GM13976 (cell line): Measurements from ENCODE around the gene AUTS2.

Source experiments
- DNase-seq: peaks from one replicate; pipeline ENCODE4 v3.0.0; 2012; ENCODE audit warnings: low spot score
- in situ Hi-C: fragments of 300-500 bp; cut with MboI; formaldehyde crosslinking; loops from one replicate; pipeline ENCODE4 v1.12.0; 2022; ENCODE audit warnings: low sequenced_read_pairs, mixed read lengths, inconsistent platforms; ENCODE audit not compliant: unreplicated experiment
- TF ChIP-seq, protein P1 (sequence below): IDR thresholded peaks from 2 replicates; pipeline ENCODE4 v1.5.1; 2012; ENCODE audit warnings: borderline replicate concordance, mild to moderate bottlenecking; ENCODE audit not compliant: insufficient read depth; ENCODE audit errors: extremely low read depth, missing control alignments, control extremely low read depth

AUTS2 gene

DNA sequence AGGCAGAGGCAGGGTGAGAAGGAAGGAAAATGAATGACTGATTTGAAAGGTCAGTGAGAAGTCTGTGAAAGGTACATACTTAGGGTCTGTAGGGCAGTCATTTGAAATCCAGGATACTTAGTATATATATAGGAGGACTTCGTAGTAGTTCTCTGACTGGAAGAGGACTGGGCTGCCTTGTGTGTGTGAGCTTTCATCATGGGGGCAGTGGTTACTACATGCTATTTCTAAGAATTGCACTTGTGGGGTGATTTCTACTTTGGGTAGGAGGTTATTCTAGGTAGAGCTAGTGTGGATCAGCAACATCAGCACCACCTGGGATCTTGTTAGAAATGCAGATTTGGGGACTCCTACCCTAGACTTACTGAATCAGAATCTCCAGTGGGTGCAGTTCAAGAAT is 104.1 kb downstream of the AUTS2 start:
- TF ChIP-seq, protein P1, sequence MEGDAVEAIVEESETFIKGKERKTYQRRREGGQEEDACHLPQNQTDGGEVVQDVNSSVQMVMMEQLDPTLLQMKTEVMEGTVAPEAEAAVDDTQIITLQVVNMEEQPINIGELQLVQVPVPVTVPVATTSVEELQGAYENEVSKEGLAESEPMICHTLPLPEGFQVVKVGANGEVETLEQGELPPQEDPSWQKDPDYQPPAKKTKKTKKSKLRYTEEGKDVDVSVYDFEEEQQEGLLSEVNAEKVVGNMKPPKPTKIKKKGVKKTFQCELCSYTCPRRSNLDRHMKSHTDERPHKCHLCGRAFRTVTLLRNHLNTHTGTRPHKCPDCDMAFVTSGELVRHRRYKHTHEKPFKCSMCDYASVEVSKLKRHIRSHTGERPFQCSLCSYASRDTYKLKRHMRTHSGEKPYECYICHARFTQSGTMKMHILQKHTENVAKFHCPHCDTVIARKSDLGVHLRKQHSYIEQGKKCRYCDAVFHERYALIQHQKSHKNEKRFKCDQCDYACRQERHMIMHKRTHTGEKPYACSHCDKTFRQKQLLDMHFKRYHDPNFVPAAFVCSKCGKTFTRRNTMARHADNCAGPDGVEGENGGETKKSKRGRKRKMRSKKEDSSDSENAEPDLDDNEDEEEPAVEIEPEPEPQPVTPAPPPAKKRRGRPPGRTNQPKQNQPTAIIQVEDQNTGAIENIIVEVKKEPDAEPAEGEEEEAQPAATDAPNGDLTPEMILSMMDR = no peak
- DNase-seq = no peak
- in situ Hi-C loops = no loop called here

DNA sequence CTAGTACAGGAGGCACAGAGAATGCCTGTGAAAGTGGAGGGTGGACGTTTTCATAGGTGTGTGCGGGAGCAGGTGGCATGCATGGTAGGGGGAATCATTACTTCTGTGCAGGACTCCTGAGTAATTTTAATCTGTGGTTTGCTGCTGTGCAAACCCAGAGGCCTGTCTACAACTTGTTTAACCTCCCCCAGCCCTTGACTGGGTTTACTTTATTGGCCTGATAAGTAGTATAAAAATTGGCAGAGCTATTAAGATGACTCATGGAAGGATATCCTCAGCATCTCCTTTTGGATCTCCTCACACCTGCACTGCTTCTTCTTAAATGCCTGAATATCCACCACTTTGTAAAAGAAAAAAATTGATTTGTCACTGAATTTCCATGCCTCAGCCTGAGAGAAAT is 104.8 kb downstream of the AUTS2 start:
- TF ChIP-seq, protein P1 = no peak
- no peak for DNase-seq
- in situ Hi-C loops = no loop called here

DNA sequence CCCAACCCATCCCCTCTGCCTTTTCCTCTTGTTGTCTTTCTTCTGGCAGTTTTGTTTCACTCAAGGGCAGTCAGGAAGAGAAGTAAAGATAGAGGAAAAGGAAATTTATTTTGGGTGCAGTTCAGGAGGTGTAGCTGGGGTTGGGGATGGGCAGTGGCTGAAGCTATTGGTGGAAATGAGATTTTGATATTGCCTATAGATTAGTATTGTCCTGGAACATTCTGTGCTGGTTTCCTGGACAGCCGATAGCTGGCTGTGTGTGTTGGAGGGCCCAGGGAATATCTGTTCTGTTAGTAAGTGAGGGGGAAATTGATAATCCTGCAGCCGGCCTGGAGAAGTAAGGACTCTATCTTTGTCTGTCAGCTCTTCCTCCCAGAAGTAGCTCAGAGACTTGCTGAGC is 107.8 kb downstream of the AUTS2 start:
- TF ChIP-seq, protein P1 = no peak
- in situ Hi-C loops = no loop called here

DNA sequence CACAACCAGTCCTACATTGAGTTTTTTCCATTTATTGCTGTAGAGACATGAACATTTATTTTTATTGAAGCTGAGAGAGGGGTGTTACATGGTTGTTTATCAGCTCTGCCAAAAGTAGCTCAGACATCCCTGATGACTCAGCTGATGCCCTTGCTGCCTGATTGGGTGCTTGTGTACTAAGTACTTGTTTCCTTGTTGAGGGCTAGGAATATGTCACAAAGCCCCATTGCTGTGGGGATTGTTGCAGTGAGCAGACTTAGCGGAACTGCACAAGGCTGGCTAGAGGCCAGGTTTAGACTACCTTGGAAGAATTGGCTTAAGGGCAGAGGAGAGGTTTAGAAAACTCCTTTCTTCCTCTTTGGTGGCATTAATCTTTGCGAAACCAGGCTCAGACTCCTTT is 110.6 kb downstream of the AUTS2 start:
- in situ Hi-C loops = no loop called here
- no peak for DNase-seq
- TF ChIP-seq, protein P1 = no peak

More for the DNA sequence above, 107.8 kb downstream of the AUTS2 start:
- no peak for DNase-seq

DNA sequence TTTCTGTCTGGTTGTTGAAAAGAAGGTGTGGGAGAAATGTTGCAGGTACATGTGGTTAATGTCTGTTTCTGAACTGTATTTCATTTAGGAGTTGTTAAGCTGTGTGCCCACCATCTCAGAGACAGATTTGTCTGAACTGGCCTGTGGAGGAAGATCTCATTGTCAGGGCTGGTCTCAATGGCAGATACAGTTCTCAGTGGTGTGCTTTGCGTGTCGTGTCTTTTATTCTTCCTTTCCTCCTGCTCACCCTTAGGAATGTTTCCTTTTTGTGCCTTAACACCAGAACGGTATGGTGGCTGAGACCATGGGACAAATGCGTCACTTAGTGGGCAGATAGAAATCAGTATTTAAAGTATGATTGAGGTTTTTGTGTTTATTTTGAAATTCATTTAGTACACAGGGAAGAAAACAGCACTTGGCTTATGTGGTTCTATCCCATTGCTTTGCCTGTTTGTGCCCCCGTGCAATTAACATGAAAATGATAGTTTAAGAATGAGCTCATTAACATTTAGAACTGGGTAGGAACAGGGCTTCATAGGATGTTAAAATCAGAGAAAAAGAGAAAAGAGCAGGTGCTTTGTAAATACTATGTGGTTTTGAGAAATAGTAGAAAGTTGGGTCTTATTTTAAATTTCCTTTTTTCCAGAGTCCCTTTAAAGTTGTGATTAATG is 112.6 kb downstream of the AUTS2 start:
- TF ChIP-seq, protein P1 = no peak
- DNase-seq = no peak
- in situ Hi-C loops = no loop called here

DNA sequence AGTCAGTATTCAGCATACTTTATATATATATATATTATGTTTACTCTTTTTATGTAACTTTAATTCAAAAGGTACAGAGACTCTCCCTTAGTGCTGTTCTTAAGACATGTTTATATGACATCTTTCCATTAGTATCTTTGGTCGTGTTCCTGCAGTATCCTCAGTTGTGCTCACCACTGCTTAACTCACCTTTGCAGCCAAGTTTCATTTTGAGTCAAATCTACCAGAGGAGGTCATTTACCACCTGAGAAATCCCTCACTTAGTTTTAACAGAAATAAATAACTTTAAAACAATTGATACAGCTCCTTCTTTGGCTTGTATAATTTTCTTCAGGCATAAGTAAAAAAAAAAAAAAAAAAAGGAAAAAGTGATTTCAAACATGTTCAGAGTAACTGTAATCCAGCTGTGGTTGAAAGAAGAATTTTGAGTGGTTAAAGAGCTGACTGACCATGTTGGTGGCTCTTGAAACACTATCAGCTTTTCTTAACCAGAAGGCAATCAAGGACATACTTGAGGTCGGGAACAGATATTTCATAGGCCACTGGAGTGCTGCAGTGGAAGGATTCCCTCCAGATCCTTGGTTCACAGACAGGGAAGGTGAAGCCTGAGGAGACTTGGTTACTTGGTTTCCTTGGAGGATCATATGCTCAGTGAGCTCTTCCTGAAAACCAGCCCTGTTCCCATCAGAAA is 116.8 kb downstream of the AUTS2 start:
- DNase-seq = no peak
- in situ Hi-C loops = no loop called here
- TF ChIP-seq, protein P1 = no peak
